MM.1S (cell line): ENCODE results near the gene PRL.

Experiments used
- DNase-seq: peaks from one replicate; pipeline ENCODE4 v3.0.0-alpha.2; 2015
- H2AFZ ChIP-seq: fragments of 300-600 bp; sonication (generic); 2 replicates; pipeline ENCODE4 v1.6.0; 2016; ENCODE audit warnings: antibody characterized with exemption, low read length
- H3F3A ChIP-seq: fragments of 300-600 bp; sonication (generic); 2 replicates; pipeline ENCODE4 v1.6.1; 2016; ENCODE audit warnings: mild to moderate bottlenecking, antibody characterized with exemption, low read length, moderate library complexity, mixed read lengths; ENCODE audit not compliant: insufficient read depth
- H3K27ac ChIP-seq: fragments of 300-600 bp; sonication (generic); 2 replicates; pipeline ENCODE4 v1.5.1; 2016; ENCODE audit warnings: mild to moderate bottlenecking, low read length
- H3K27me3 ChIP-seq: fragments of 300-600 bp; sonication (generic); replicated peaks from 2 replicates; pipeline ENCODE4 v1.6.0; 2016; ENCODE audit warnings: low read length; ENCODE audit not compliant: insufficient read depth
- H3K36me3 ChIP-seq: fragments of 300-600 bp; sonication (generic); replicated peaks from 2 replicates; pipeline ENCODE4 v1.6.1; 2016; ENCODE audit warnings: mild to moderate bottlenecking, low read length, mixed read lengths; ENCODE audit not compliant: insufficient read depth
- H3K4me1 ChIP-seq: fragments of 300-600 bp; sonication (generic); 2 replicates; pipeline ENCODE4 v1.6.1; 2016; ENCODE audit warnings: low read length, mixed read lengths
- H3K4me2 ChIP-seq: fragments of 300-600 bp; sonication (generic); 2 replicates; pipeline ENCODE4 v1.6.0; 2016; ENCODE audit warnings: low read depth, low read length
- H3K4me3 ChIP-seq: fragments of 300-600 bp; sonication (generic); 2 replicates; pipeline ENCODE4 v1.5.1; 2016; ENCODE audit warnings: low read length, mixed read lengths
- H3K79me2 ChIP-seq: fragments of 300-600 bp; sonication (generic); 2 replicates; pipeline ENCODE4 v1.6.1; 2016; ENCODE audit warnings: mixed run types, low read length, mixed read lengths
- H3K9ac ChIP-seq: fragments of 300-600 bp; sonication (generic); 2 replicates; pipeline ENCODE4 v1.6.1; 2016; ENCODE audit warnings: low read length, mixed read lengths
- H3K9me2 ChIP-seq: fragments of 300-600 bp; sonication (generic); replicated peaks from 2 replicates; pipeline ENCODE4 v1.6.1; 2016; ENCODE audit warnings: mild to moderate bottlenecking, low read length, mixed read lengths; ENCODE audit not compliant: insufficient read depth
- H3K9me3 ChIP-seq: fragments of 300-600 bp; sonication (generic); replicated peaks from 2 replicates; pipeline ENCODE4 v1.6.1; 2016; ENCODE audit warnings: mild to moderate bottlenecking, low read length, mixed read lengths; ENCODE audit not compliant: insufficient read depth
- H4K20me1 ChIP-seq: fragments of 300-600 bp; sonication (generic); 2 replicates; pipeline ENCODE4 v1.6.1; 2016; ENCODE audit warnings: mild to moderate bottlenecking, low read length, moderate library complexity, mixed read lengths; ENCODE audit not compliant: insufficient read depth
- CTCF ChIP-seq: fragments of 300-600 bp; sonication (generic); IDR thresholded peaks from 2 replicates; pipeline ENCODE4 v1.5.1; 2016; ENCODE audit warnings: antibody characterized with exemption, low read length, mixed read lengths
- EZH2 ChIP-seq: fragments of 300-600 bp; sonication (generic); optimal IDR thresholded peaks from 2 replicates; pipeline ENCODE3; 2017; ENCODE audit warnings: low read depth, mild to moderate bottlenecking, antibody characterized with exemption, low read length, mixed read lengths
- EZH2phosphoT487 ChIP-seq: fragments of 300-600 bp; sonication (generic); IDR thresholded peaks from 2 replicates; pipeline ENCODE4 v1.6.1; 2018; ENCODE audit warnings: antibody characterized with exemption, low read length

Gene PRL

GRCh38 chr6:22247916-22248482 is 48.8 kb downstream of the PRL start:
- no peaks in the 10 kb centered on the region for H3K4me1 ChIP-seq
- no peaks in the 10 kb centered on the region for H3K79me2 ChIP-seq
- H4K20me1 ChIP-seq = no peaks in the 10 kb centered on the region
- H3K27ac ChIP-seq = no peak overlapping the region
- H3K9ac ChIP-seq = no peak overlapping the region
- no peak overlapping the region for H3K4me3 ChIP-seq
- no peaks in the 10 kb centered on the region for H3K9me3 ChIP-seq
- no peak for TF ChIP-seq EZH2
- TF ChIP-seq CTCF = no peak
- no peak for TF ChIP-seq EZH2phosphoT487
- H3F3A ChIP-seq = no peaks in the 10 kb centered on the region
- H3K9me2 ChIP-seq = no peaks in the 10 kb centered on the region
- H2AFZ ChIP-seq = no peak overlapping the region
- no peak for DNase-seq
- no peak overlapping the region for H3K4me2 ChIP-seq
- no peaks in the 10 kb centered on the region for H3K27me3 ChIP-seq
- no peaks in the 10 kb centered on the region for H3K36me3 ChIP-seq

- no peaks in the 10 kb centered on the region for H3K4me1 ChIP-seq
- no peak overlapping the region for H3K9ac ChIP-seq
- no peaks in the 10 kb centered on the region for H3F3A ChIP-seq
- no peak overlapping the region for H3K4me2 ChIP-seq
- no peak overlapping the region for H3K27ac ChIP-seq
- no peak overlapping the region for H3K4me3 ChIP-seq
- H3K27me3 ChIP-seq = no peaks in the 10 kb centered on the region
- no peaks in the 10 kb centered on the region for H3K36me3 ChIP-seq
- H3K79me2 ChIP-seq = no peaks in the 10 kb centered on the region
- TF ChIP-seq CTCF (no peak), EZH2 (no peak), EZH2phosphoT487 (no peak)
- H2AFZ ChIP-seq = no peak overlapping the region
- no peaks in the 10 kb centered on the region for H3K9me3 ChIP-seq
- no peaks in the 10 kb centered on the region for H3K9me2 ChIP-seq
- DNase-seq = no peak
- no peaks in the 10 kb centered on the region for H4K20me1 ChIP-seq
These were observed 56.8 kb downstream of the PRL start for GRCh38 chr6:22240025-22240424.

GRCh38 chr6:22239261-22239921 is 57.4 kb downstream of the PRL start:
- Histone ChIP-seq H3K79me2 (no peaks in the 10 kb centered on the region), H3K4me1 (no peaks in the 10 kb centered on the region), H3K4me3 (no peak overlapping the region), H3K9ac (no peak overlapping the region), H2AFZ (no peak overlapping the region), H3K9me3 (no peaks in the 10 kb centered on the region), H3K36me3 (no peaks in the 10 kb centered on the region), H3K27ac (no peak overlapping the region), H3K9me2 (no peaks in the 10 kb centered on the region), H3K4me2 (no peak overlapping the region), H4K20me1 (no peaks in the 10 kb centered on the region), H3F3A (no peaks in the 10 kb centered on the region), H3K27me3 (no peaks in the 10 kb centered on the region)
- TF ChIP-seq CTCF (no peak), EZH2phosphoT487 (no peak), EZH2 (no peak)
- DNase-seq = no peak
